ENCODE measurements around the gene SLAMF6.

GRCh38 chr1:160451859-160452232 is 71.2 kb downstream of the SLAMF6 start:
- TF ChIP-seq CTCF (IDR thresholded peaks at IDR 0.05; ENCODE audit: insufficient read depth, low read length, poor library complexity, severe bottlenecking) (no peak), EZH2phosphoT487 (conservative IDR thresholded peaks at IDR 0.05; ENCODE audit: low read length) (no peak)
